A549 treated with AZD9567 at 1 μM for 4 hours (cell line): ENCODE results near the gene ARHGAP45. TPM values are rescaled to one million over a fixed set of nuclear protein-coding genes. Genes with fewer than 3 reads are reported as not detected.

Experiments used
- total RNA-seq: library from RNA; stranded (reverse); fragments of 200-300 nt; extraction: Qiagen RNA extraction; gene quantifications from 5 replicates; pipeline ENCODE4 v1.2.3, GENCODE V29; 2022; ENCODE audit not compliant: insufficient read depth

ARHGAP45 gene, protein sequence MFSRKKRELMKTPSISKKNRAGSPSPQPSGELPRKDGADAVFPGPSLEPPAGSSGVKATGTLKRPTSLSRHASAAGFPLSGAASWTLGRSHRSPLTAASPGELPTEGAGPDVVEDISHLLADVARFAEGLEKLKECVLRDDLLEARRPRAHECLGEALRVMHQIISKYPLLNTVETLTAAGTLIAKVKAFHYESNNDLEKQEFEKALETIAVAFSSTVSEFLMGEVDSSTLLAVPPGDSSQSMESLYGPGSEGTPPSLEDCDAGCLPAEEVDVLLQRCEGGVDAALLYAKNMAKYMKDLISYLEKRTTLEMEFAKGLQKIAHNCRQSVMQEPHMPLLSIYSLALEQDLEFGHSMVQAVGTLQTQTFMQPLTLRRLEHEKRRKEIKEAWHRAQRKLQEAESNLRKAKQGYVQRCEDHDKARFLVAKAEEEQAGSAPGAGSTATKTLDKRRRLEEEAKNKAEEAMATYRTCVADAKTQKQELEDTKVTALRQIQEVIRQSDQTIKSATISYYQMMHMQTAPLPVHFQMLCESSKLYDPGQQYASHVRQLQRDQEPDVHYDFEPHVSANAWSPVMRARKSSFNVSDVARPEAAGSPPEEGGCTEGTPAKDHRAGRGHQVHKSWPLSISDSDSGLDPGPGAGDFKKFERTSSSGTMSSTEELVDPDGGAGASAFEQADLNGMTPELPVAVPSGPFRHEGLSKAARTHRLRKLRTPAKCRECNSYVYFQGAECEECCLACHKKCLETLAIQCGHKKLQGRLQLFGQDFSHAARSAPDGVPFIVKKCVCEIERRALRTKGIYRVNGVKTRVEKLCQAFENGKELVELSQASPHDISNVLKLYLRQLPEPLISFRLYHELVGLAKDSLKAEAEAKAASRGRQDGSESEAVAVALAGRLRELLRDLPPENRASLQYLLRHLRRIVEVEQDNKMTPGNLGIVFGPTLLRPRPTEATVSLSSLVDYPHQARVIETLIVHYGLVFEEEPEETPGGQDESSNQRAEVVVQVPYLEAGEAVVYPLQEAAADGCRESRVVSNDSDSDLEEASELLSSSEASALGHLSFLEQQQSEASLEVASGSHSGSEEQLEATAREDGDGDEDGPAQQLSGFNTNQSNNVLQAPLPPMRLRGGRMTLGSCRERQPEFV
- 2.6 to 3.2 TPM (median 2.9 TPM) in 5 replicates for total RNA-seq

DNA sequence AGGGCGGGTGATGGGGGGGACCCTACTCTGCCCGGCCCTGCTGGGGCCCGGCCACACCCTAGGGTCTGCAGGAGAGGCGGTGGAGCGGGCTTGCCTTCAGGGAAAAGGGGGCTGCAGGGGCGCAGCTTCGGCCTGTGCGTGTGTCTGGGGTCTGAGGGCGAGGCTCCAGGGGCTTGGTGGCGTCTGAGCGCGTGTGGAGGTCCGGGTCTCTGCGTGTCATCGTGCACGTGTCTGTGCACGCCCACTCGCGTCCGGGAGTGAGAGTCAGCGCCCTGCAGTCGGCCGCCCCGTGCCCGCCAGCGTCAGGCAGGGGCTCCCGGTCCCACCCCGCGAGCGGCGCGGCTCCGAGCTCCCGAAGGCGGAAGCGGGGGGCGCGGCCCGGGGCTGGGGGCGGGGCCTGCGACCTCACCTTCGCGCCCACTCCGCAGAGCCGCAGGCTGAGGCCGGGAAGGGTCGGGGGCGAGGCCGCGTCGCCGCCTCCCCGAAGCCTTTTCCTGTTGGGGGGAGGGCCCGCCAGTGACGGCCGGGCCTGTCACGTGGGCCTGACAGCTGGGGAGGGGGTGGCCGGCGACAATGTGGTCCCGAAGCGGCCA is at the start of gene ARHGAP45:
Gene ARHGAP45 (plus strand): TSS at position 420 of the 593 bp plus-strand sequence. CDS start 239 bp downstream, outside the sequence.

DNA sequence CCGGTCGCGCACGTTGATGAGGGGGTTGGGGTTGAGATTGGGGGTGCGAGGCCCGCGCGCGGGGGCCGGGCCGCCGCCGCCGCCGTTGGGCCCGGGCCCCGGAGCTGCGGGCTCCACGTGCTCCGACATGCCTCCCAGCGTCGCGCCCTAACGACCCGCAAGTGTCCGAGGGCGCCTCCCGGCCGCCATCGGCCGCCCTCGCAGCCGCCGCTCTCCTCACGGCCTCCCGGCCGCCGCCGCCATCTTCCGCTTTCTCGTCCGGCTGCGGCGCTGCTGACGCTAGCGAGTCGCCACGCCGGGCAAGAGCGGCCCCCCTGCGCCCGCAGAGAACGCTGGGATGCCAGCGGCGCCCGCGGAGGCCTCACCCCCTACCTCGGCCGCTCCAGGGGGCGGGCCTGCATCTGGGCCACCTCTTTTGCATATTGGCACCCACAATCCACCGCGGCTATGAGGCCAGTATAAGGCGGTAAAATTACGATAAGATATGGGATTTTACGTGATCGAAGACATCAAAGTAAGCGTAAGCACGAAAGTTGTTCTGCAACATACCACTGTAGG is 46.0 kb upstream of the ARHGAP45 start, which contains the start of gene TMEM259:
Gene TMEM259 (minus strand): TSS at position 256 of the 558 bp plus-strand sequence. CDS start 127 bp downstream, at position 129.

DNA sequence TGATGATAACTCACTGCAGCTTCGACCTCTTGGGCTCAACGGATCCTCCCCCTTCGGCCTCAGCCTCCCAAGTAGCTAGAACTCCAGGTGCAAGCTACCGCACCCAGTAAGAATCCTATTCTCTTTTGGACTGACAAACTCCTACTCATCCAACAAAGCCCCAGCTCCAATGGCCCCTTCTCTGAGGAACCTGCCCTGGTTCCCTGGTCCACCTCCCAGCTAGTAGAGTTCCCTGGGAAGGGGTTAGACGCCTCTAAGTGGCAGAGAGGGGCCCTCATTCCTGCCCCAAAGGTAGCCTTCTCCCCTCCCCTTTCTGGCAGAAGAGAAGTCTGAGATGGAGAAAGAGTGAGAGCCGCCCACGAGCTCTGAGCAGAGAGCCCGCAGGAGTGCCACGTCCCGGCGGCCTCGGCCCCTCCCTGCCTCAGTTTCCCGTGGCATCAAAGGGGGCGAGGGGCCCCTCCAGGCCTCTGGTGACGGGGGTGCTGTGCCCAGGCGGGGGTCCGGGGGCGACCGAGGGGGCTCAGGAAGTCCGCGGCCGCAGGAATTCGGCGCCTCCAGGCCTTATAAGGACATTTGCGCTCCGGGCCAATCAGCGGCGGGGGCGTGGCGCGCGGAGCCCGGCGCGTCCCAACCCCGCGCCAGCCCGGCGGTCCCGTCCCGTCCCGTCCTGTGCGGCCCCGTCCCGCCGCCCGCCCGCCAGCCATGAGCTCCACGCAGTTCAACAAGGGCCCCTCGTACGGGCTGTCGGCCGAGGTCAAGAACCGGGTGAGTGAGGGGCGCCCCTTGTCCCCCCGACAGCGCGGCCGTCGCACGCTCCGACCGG is 40.8 kb upstream of the ARHGAP45 start, which contains the start of gene CNN2:
Gene CNN2 (plus strand): TSS at position 649 of the 823 bp plus-strand sequence. CDS start 54 bp downstream, at position 703.

DNA sequence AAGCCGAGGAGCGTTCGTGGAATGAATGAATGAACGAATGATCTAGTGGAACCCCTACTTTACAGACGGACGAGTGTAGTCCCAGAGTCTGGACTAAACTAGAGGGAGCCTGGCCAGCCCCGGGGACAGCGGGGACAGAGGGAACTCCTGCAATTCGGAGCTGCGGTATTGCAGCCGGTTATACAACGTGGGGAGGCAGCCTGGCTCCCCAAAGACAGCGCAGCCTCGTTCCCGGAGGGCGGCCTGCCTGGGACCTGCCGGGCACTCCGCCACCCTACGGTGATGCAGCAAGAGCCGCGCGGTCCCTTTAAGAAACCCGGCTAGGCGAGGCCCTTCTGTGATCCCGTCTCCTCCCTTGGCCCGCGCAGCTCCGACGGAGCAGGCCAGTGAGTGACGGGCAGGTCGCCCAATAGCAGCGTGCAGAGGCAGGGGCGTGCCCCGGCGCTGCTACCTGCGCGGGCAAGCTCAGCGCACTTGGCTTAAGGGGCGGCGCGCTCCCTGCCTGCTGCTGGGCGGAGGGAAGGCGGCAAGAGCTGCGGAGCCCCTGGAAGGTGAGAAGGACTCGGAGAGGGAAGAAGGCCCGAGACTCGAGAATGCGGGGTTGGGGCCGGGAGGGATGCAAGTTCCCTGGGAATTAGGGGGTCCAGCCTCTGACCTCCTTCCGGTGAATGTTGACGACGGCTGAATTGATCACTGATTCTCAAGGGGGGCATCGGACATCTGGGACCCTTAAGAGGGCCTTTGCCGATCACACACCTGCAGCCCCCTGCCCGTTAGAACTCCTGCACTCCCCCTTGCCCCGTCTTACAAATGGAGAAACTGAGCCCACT is 27.1 kb upstream of the ARHGAP45 start, which contains the start of gene ABCA7:
Gene ABCA7 (plus strand): TSS at position 462 of the 830 bp plus-strand sequence. CDS start 1,255 bp downstream, outside the sequence.

DNA sequence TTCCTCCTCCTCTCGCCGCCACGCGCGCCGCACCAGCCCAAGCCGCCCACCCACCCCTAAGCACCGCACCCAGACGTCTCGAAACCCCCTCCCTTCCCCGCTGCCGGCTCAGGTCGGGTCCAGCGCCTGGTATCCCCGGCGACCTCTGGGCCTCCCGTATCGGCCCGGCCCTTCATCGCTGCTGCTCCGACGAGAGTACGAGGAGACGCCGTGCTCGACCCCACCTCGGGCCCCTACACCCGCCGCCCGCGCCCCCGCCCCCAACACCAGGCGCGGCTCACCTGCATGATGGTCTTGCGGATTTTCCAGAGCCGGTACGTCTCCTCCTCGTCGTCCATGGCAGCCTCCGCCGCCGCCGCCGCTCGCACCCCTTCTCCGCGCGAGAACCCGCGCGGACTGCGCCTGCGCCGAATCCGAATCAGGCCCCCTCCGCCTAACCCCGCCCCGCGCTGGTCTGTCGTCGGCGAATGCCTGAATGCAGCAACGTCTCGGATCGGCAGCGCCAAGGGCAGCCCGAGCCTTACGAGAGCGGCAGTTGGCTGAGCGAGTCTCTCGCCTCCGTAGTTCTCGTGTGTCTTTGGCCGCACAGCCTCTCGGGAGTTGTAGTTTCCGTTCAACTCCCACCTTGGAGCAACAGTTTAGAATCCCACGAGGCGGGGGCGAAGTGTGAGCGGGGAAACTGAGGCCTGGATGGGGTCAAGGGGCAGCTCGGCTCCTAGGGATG is 28.2 kb downstream of the ARHGAP45 start, which contains the start of gene POLR2E:
Gene POLR2E (minus strand): TSS at position 398 of the 724 bp plus-strand sequence. CDS start 60 bp downstream, at position 338.

DNA sequence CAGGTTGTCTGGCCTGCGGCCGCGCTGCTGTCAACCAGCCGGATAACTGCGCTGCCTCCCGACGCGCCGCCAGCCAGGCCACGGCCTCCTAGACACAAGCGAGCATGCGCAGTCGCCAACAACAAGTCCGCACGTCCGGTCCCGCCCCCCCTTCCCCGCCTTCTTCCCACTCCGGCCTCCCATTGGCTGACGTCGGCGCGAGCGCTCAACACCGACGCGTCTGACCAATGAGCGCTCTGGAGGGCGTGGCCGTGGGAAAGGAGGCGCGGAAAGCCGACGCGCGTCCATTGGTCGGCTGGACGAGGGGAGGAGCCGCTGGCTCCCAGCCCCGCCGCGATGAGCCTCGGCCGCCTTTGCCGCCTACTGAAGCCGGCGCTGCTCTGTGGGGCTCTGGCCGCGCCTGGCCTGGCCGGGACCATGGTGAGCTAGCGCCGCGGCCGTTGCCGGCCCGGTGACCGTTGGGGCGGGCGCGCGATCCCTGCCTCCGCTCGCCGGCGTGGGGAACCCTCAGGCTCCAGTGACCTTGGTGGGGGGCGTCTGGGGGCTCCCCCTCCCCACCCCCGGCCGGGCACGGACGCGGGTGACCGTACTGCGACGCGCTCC is 36.8 kb downstream of the ARHGAP45 start, which contains the start of gene GPX4:
Gene GPX4 (plus strand): TSS at position 287 of the 603 bp plus-strand sequence. CDS start 50 bp downstream, at position 337.

Other genes with a start within 250 kb of the ARHGAP45 start
- gene PLPPR3, start 245.2 kb upstream of the ARHGAP45 start, total RNA-seq = 2.9 to 4.8 TPM (median 4.2 TPM) in 5 replicates
- gene AZU1, start 239.3 kb upstream of the ARHGAP45 start, total RNA-seq = 0.22 to 0.41 TPM (median 0.27 TPM) in 4 of 5 replicates, not detected in the other
- 0.20 to 0.55 TPM (median 0.32 TPM) in 4 of 5 replicates, not detected in the other for gene PRTN3, start 226.2 kb upstream of the ARHGAP45 start, total RNA-seq
- 0.09 to 0.18 TPM (median 0.12 TPM) in 4 of 5 replicates, not detected in the other for gene ELANE, start 214.9 kb upstream of the ARHGAP45 start, total RNA-seq
- 19.2 to 25.8 TPM (median 23.5 TPM) in 5 replicates for gene CFD, start 207.5 kb upstream of the ARHGAP45 start, total RNA-seq
- gene MED16, start 174.0 kb upstream of the ARHGAP45 start, total RNA-seq = 16.3 to 22.4 TPM (median 19.0 TPM) in 5 replicates
- gene RNU6-9, start 173.7 kb upstream of the ARHGAP45 start, total RNA-seq = not detected in 5 replicates
- gene R3HDM4, start 153.9 kb upstream of the ARHGAP45 start, total RNA-seq = 20.0 to 43.9 TPM (median 40.6 TPM) in 5 replicates
- gene KISS1R, start 149.8 kb upstream of the ARHGAP45 start, total RNA-seq = 0.28 to 0.65 TPM (median 0.43 TPM) in 4 of 5 replicates, not detected in the other
- gene ARID3A, start 141.1 kb upstream of the ARHGAP45 start, total RNA-seq = 3.2 to 5.1 TPM (median 3.9 TPM) in 5 replicates
- 45.2 to 72.8 TPM (median 66.3 TPM) in 5 replicates for gene WDR18, start 82.8 kb upstream of the ARHGAP45 start, total RNA-seq
- 2.0 to 3.7 TPM (median 3.3 TPM) in 4 of 5 replicates, not detected in the other for gene GRIN3B, start 66.7 kb upstream of the ARHGAP45 start, total RNA-seq
- 81.7 to 126 TPM (median 123 TPM) in 5 replicates for gene TMEM259, start 46.0 kb upstream of the ARHGAP45 start, total RNA-seq
- not detected in 5 replicates for gene RNU6-2, start 45.6 kb upstream of the ARHGAP45 start, total RNA-seq
- gene CNN2, start 40.6 kb upstream of the ARHGAP45 start, total RNA-seq = 59.2 to 96.5 TPM (median 67.0 TPM) in 5 replicates
- 11.2 to 16.3 TPM (median 13.7 TPM) in 5 replicates for gene ABCA7, start 27.1 kb upstream of the ARHGAP45 start, total RNA-seq
- 209 to 249 TPM (median 237 TPM) in 5 replicates for gene POLR2E, start 28.2 kb downstream of the ARHGAP45 start, total RNA-seq
- gene GPX4, start 36.8 kb downstream of the ARHGAP45 start, total RNA-seq = 423 to 497 TPM (median 483 TPM) in 5 replicates
- 21.9 to 34.8 TPM (median 32.8 TPM) in 5 replicates for gene SBNO2, start 107.1 kb downstream of the ARHGAP45 start, total RNA-seq
- 23.6 to 38.2 TPM (median 35.2 TPM) in 5 replicates for gene STK11, start 138.6 kb downstream of the ARHGAP45 start, total RNA-seq
- 4.1 to 4.9 TPM (median 4.9 TPM) in 5 replicates for gene CBARP, start 170.8 kb downstream of the ARHGAP45 start, total RNA-seq
- gene ATP5F1D, start 174.6 kb downstream of the ARHGAP45 start, total RNA-seq = 73.2 to 172 TPM (median 163 TPM) in 5 replicates
- 37.1 to 51.8 TPM (median 48.1 TPM) in 5 replicates for gene MIDN, start 181.4 kb downstream of the ARHGAP45 start, total RNA-seq
- 117 to 198 TPM (median 123 TPM) in 5 replicates for gene CIRBP, start 202.2 kb downstream of the ARHGAP45 start, total RNA-seq
- gene FAM174C, start 208.4 kb downstream of the ARHGAP45 start, total RNA-seq = 41.0 to 95.6 TPM (median 76.7 TPM) in 5 replicates
- 1.1 to 2.1 TPM (median 1.6 TPM) in 4 of 5 replicates, not detected in the other for gene EFNA2, start 218.7 kb downstream of the ARHGAP45 start, total RNA-seq